HG03280 (cell line): ENCODE measurements around the gene FAAP100.

Experiments used
- ATAC-seq: cut with Tn5 transposase; IDR thresholded peaks from one replicate; pipeline ENCODE4 v1.9.1; 2021; ENCODE audit warnings: mild to moderate bottlenecking, moderate library complexity; ENCODE audit not compliant: unreplicated experiment

Gene FAAP100

GRCh38 chr17:81492202-81492601 lies 60.0 kb downstream of the FAAP100 start:
- ATAC-seq = no peak

- no peak for ATAC-seq
Observed at GRCh38 chr17:81491761-81492160, 60.4 kb downstream of the FAAP100 start.

GRCh38 chr17:81491181-81491581 lies 61.0 kb downstream of the FAAP100 start:
- no peak for ATAC-seq

GRCh38 chr17:81489998-81490992 lies 61.9 kb downstream of the FAAP100 start:
- no peak for ATAC-seq
